Keratinocyte (primary cell): ENCODE data around the gene IL1RAPL2. TPM values are rescaled to one million over a fixed set of nuclear protein-coding genes. Genes with fewer than 3 reads are reported as not detected.

ENCODE experiments used
- DNase-seq: peaks from one replicate; pipeline ENCODE4 v3.0.0-alpha.2; 2011; ENCODE audit warnings: low read depth, missing footprints, low spot score
- FAIRE-seq: peaks from 2 replicates; lab custom pipeline; 2011; peaks lifted over from hg19 to GRCh38; lab: Jason Lieb, UNC
- H2AFZ ChIP-seq: 2 replicates; pipeline ENCODE4 v1.6.0; 2012; ENCODE audit warnings: low read length, control low read depth, inconsistent platforms; ENCODE audit not compliant: control insufficient read depth
- H3K27ac ChIP-seq: 2 replicates; pipeline ENCODE4 v1.5.1; 2011; ENCODE audit warnings: low read length; ENCODE audit not compliant: control insufficient read depth, insufficient read depth
- H3K27me3 ChIP-seq: 3 replicates; pipeline ENCODE4 v1.6.0; 2011; ENCODE audit warnings: low read length; ENCODE audit not compliant: control insufficient read depth, insufficient read depth; ENCODE audit errors: extremely low read depth
- H3K36me3 ChIP-seq, 2 experiments: 2 replicates in 1 of 2; 3 replicates in 1 of 2; pipeline ENCODE4 v1.5.1; 2011; ENCODE audit warnings: low read length in 2 of 2, mild to moderate bottlenecking in 1 of 2; ENCODE audit not compliant: control insufficient read depth in 2 of 2, insufficient read depth in 2 of 2; ENCODE audit errors: extremely low read depth in 1 of 2
- H3K4me1 ChIP-seq: 3 replicates; pipeline ENCODE4 v1.5.1; 2011; ENCODE audit warnings: low read length; ENCODE audit not compliant: control insufficient read depth, insufficient read depth; ENCODE audit errors: extremely low read depth
- H3K4me2 ChIP-seq: 3 replicates; pipeline ENCODE4 v1.6.0; 2011; ENCODE audit warnings: low read depth, low read length; ENCODE audit not compliant: control insufficient read depth, insufficient read depth; ENCODE audit errors: extremely low read depth
- H3K4me3 ChIP-seq, 3 experiments: fragments of 200-600 bp in 1 of 3; sonication (generic) in 1 of 3; 2 replicates in 2 of 3; 3 replicates in 1 of 3; pipeline ENCODE4 v1.5.1; 2011 to 2016; ENCODE audit warnings: low read length in 3 of 3, mild to moderate bottlenecking in 3 of 3, control low read depth in 2 of 3, inconsistent platforms in 1 of 3, low read depth in 1 of 3, mixed read lengths in 1 of 3, mixed run types in 1 of 3, moderate library complexity in 1 of 3; ENCODE audit not compliant: control insufficient read depth in 2 of 3, insufficient read depth in 2 of 3; ENCODE audit errors: extremely low read depth in 1 of 3
- H3K79me2 ChIP-seq: 2 replicates; pipeline ENCODE4 v1.6.0; 2012; ENCODE audit warnings: low read length; ENCODE audit not compliant: control insufficient read depth, insufficient read depth
- H3K9ac ChIP-seq: 3 replicates; pipeline ENCODE4 v1.6.0; 2011; ENCODE audit warnings: low read length; ENCODE audit not compliant: control insufficient read depth, insufficient read depth; ENCODE audit errors: extremely low read depth
- H3K9me1 ChIP-seq: 3 replicates; pipeline ENCODE4 v1.6.0; 2011; ENCODE audit warnings: low read length; ENCODE audit not compliant: control insufficient read depth, insufficient read depth; ENCODE audit errors: extremely low read depth
- H3K9me3 ChIP-seq: 2 replicates; pipeline ENCODE4 v1.5.1; 2012; ENCODE audit warnings: low read depth, low read length; ENCODE audit not compliant: control insufficient read depth
- H4K20me1 ChIP-seq: 3 replicates; pipeline ENCODE4 v1.6.0; 2011; ENCODE audit warnings: low read length; ENCODE audit not compliant: control insufficient read depth, insufficient read depth; ENCODE audit errors: extremely low read depth
- EZH2 ChIP-seq: IDR thresholded peaks from one replicate; pipeline ENCODE4 v1.6.1; 2012; ENCODE audit warnings: inconsistent platforms, mild to moderate bottlenecking, low read length, moderate library complexity
- dilution Hi-C: fragments of 300-500 bp; cut with MboI; formaldehyde crosslinking; loops from one replicate; pipeline ENCODE4 v1.7.0; 2020; ENCODE audit warnings: low sequenced_read_pairs; ENCODE audit not compliant: extremely low pct_ligation_motif_present
- polyA plus RNA-seq, 5 experiments: library from polyadenylated mRNA; depleted of rRNA in 3 of 5; stranded (reverse) in 3 of 5; stranded (forward) in 1 of 5; unstranded in 1 of 5; fragments of >200 nt; gene quantifications; 1 replicate in 1 of 5; 2 replicates in 3 of 5; 3 replicates in 1 of 5; pipeline versions ENCODE4 v1.2.1 to v1.2.3, GENCODE V29; 2011 to 2012; ENCODE audit warnings: missing spikeins in 2 of 5, low read depth in 1 of 5, low replicate concordance in 1 of 5
- TF ChIP-seq, protein P1 (sequence below), 3 experiments: IDR thresholded peaks in 1 of 3; conservative IDR thresholded peaks in 1 of 3; optimal IDR thresholded peaks in 1 of 3; 2 replicates in 2 of 3; 3 replicates in 1 of 3; pipeline versions ENCODE3 to v1.5.1; 2011; ENCODE audit warnings: low read length in 3 of 3, mild to moderate bottlenecking in 3 of 3, moderate library complexity in 2 of 3, control low read depth in 1 of 3, inconsistent platforms in 1 of 3; ENCODE audit not compliant: insufficient read depth in 2 of 3; ENCODE audit errors: extremely low read depth in 1 of 3

The IL1RAPL2 gene
- polyA plus RNA-seq, 1 donor (not counting 4 experiments of a cell fraction or from before 2014, with no cell fraction given), result 0.24 TPM

- H3K4me2 ChIP-seq, result no peak overlapping the region
- no peaks in the 10 kb centered on the region for H3K36me3 ChIP-seq
- FAIRE-seq (no peak), DNase-seq (no peak)
- no peak overlapping the region for H3K4me3 ChIP-seq
- H3K9me3 ChIP-seq, result no peaks in the 10 kb centered on the region
- no peaks in the 10 kb centered on the region for H3K4me1 ChIP-seq
- H3K9me1 ChIP-seq, result no peaks in the 10 kb centered on the region
- dilution Hi-C loops, result no loop called here
- H3K9ac ChIP-seq, result no peak overlapping the region
- no peak overlapping the region for H3K27ac ChIP-seq
- TF ChIP-seq, protein P1, sequence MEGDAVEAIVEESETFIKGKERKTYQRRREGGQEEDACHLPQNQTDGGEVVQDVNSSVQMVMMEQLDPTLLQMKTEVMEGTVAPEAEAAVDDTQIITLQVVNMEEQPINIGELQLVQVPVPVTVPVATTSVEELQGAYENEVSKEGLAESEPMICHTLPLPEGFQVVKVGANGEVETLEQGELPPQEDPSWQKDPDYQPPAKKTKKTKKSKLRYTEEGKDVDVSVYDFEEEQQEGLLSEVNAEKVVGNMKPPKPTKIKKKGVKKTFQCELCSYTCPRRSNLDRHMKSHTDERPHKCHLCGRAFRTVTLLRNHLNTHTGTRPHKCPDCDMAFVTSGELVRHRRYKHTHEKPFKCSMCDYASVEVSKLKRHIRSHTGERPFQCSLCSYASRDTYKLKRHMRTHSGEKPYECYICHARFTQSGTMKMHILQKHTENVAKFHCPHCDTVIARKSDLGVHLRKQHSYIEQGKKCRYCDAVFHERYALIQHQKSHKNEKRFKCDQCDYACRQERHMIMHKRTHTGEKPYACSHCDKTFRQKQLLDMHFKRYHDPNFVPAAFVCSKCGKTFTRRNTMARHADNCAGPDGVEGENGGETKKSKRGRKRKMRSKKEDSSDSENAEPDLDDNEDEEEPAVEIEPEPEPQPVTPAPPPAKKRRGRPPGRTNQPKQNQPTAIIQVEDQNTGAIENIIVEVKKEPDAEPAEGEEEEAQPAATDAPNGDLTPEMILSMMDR (optimal IDR thresholded peaks at IDR 0.05 in 1 of 3, IDR thresholded peaks at IDR 0.05 in 1 of 3, conservative IDR thresholded peaks at IDR 0.05 in 1 of 3; ENCODE audit: extremely low read depth in 1 of 3, insufficient read depth in 2 of 3, low read length in 3 of 3), result no peak
- no peak for TF ChIP-seq EZH2
- no peaks in the 10 kb centered on the region for H4K20me1 ChIP-seq
- H3K79me2 ChIP-seq, result no peaks in the 10 kb centered on the region
- no peaks in the 10 kb centered on the region for H3K27me3 ChIP-seq
- H2AFZ ChIP-seq, result no peak overlapping the region
Measured at GRCh38 chrX:104728456-104728855, 162.5 kb downstream of the IL1RAPL2 start.

DNA sequence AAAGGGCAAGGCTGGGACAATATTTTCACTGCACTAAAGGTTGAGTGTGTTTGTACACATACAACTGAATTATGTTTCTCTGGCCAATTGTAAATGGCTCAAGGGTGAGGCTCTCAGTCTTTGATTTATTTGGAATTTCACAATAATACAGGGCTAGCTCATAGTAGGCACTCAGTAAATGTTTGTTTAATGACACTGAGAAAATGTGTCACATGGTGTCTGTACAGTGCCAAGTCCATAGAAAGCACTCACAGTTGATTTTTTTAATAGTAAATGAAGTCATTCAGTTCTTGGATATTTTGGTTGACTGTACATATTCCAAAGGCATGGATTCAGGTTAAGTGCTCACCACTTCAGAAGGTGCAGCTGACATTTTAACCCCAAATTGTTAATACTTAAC, 176.4 kb downstream of the IL1RAPL2 start:
- dilution Hi-C loops, result no loop called here
- no peak overlapping the region for H3K9ac ChIP-seq
- TF ChIP-seq EZH2, result no peak
- TF ChIP-seq, protein P1 (optimal IDR thresholded peaks at IDR 0.05 in 1 of 3, IDR thresholded peaks at IDR 0.05 in 1 of 3, conservative IDR thresholded peaks at IDR 0.05 in 1 of 3; ENCODE audit: extremely low read depth in 1 of 3, insufficient read depth in 2 of 3, low read length in 3 of 3), result no peak

More for the DNA sequence above, 176.4 kb downstream of the IL1RAPL2 start:
- Histone ChIP-seq H3K79me2 (no peaks in the 10 kb centered on the region), H3K27ac (no peak overlapping the region), H3K9me1 (no peaks in the 10 kb centered on the region), H3K4me3 (no peak overlapping the region), H4K20me1 (no peaks in the 10 kb centered on the region), H3K27me3 (peaks cover 3% of the 10 kb centered on the region), H3K4me1 (no peaks in the 10 kb centered on the region), H2AFZ (no peak overlapping the region), H3K4me2 (no peak overlapping the region), H3K9me3 (no peaks in the 10 kb centered on the region), H3K36me3 (no peaks in the 10 kb centered on the region)
- DNase-seq (no peak), FAIRE-seq (no peak)
